Stimulated activated CD8-positive, alpha-beta memory T cell treated with anti-CD3 and anti-CD28 coated beads, Interleukin-12 subunit alpha, Interleukin-12 subunit beta, amount 100 ng/mL, for 24 hours (primary cell): ENCODE measurements around the gene NCBP3.
"Not testable (repeated sequence)": the region's sequence is repeated elsewhere in the genome, so short reads cannot be mapped to it uniquely, and the experiment has no call there.

Experiments used
- DNase-seq: peaks from one replicate; pipeline ENCODE4 v3.0.0-alpha.2; 2020; ENCODE audit errors: extremely low read depth

Gene NCBP3

GRCh38 chr17:3848229-3848835 lies 2.3 kb upstream of the NCBP3 start:
- no peak for DNase-seq

GRCh38 chr17:3847165-3847670 lies 1.2 kb upstream of the NCBP3 start:
- DNase-seq, result no peak

- no peak for DNase-seq
Measured at GRCh38 chr17:3846437-3847164, 555 bp upstream of the NCBP3 start.

DNA sequence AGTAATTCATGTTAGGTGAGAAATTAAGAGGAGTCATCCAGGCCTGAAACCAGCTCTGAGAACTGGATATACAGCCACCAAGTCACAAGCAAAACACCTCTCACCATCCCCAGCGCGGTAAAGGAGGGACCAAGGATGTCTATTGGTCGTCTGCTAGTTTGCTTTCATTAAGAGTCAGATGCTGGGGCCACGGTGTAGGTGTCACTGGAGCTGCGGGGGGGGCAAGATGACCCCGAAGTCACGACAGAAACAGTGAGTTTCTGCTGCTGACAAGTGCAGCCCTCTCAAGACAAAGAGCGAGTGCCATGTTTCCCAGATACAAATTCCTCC lies 790 bp downstream of the NCBP3 start:
- DNase-seq, result peak; percentile 7

DNA sequence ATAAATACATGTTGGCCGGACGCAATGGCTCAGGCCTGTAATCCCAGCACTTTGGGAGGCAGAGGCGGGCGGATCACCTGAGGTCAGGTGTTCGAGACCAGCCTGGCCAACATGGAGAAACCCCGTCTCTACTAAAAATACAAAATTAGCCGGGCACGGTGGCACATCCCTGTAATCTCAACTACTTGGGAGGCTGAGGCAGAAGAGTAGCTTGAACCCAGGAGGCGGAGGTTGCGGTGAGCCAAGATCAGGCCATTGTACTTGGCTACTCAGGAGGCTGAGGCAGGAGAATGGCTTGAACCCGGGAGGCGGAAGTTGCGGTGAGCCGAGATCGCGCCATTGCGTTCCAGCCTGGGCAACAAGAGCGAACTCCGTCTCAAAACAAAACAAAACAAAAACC lies 1.5 kb downstream of the NCBP3 start:
- not testable (repeated sequence) for DNase-seq

GRCh38 chr17:3843935-3844516 lies 2.0 kb downstream of the NCBP3 start:
- DNase-seq, result peak; percentile 3

DNA sequence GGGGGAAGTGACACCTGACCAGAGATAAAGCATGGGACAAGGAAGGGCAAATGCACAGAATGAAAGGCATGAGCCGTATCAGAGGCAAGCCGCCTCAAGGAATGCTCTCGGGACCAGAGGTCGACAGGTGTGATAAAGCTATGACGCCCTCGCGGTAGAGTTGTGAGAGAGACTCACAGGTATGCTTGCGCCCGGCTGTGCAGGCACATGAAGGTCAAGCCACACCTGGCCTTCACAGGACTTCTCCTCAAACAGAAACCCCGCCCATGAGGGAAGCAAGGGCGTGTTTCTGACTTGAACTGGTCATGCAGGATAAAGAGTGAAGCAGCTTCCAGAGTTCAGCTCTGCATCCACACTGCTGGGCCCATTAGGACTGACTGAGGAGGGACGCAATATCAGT lies 7.8 kb downstream of the NCBP3 start:
- DNase-seq, result no peak

DNA sequence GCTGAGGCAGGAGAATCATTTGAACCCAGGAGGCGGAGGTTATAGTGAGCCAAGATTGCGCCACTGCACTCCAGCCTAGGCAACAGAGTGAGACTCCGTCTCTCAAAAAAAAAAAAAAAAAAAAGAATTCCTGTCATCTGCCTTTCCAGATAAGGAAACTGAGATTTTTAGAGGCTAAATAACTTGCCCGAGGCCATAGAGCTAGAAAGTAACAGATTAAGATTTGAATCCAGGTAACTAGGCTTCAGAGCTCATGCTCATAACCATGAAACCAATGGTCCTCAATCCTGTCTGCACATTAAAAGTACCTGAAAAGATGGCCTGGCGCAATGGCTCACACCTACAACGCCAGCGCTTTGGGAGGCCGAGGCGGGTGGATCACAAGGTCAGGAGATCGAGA lies 9.5 kb downstream of the NCBP3 start:
- no peak for DNase-seq

GRCh38 chr17:3835410-3836229 lies 10.4 kb downstream of the NCBP3 start:
- DNase-seq, result no peak

DNA sequence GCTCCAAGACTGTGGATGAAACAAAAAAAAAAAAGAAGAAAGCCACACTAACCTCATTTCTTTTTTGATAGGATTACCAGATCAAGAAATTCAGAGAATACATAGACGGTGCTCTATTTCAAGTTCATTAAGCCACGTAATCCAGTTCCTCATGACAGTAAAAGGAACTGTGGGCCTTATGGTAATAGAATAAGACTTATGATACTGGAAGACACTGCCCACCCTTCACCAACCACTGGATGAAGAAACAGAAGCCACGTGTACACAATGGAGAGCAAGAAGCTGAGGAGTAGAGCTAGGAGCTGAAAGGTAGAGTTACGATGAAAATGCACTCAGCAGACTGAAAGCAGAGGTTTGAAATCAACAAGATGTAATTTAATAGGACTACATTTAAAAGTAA lies 11.2 kb downstream of the NCBP3 start:
- DNase-seq, result no peak

GRCh38 chr17:3828852-3829232 lies 17.2 kb downstream of the NCBP3 start:
- no peak for DNase-seq

DNA sequence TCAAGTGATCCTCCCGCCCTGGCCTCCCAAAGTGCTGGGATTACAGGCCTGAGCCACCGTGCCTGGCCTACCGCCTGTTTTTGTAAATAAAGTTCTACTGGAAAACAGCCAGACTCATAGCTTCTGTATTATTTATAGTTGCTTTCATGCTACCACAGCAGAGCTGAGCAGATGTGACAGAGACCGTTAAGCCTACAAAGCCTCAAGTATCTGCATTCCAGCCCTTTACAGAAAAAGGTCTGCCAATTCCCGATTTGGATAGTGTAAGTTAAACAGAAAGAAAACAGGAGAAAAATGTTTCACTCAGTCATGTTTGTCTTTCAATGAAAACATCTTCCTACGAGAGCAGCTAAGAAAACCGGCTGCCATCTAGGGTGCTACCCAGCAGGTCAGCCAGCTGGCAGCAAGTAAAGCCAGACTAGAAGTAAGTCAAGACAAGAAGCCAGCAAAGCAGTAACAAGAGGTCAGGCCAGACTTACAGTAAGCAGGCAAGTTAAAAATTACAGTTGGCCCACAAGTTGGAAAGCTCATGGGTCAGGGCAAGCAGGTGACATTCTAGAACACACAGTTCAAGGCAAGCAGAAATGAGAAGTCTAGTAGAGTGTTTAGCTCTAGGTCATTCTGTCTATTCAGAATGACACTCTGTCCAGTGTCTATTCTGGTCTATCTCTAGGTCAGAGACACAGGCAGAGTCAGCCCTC lies 17.7 kb downstream of the NCBP3 start:
- DNase-seq, result no peak

GRCh38 chr17:3827124-3827773 lies 18.8 kb downstream of the NCBP3 start:
- DNase-seq, result peak; percentile 41

GRCh38 chr17:3826191-3826590 lies 19.9 kb downstream of the NCBP3 start:
- no peak for DNase-seq

DNA sequence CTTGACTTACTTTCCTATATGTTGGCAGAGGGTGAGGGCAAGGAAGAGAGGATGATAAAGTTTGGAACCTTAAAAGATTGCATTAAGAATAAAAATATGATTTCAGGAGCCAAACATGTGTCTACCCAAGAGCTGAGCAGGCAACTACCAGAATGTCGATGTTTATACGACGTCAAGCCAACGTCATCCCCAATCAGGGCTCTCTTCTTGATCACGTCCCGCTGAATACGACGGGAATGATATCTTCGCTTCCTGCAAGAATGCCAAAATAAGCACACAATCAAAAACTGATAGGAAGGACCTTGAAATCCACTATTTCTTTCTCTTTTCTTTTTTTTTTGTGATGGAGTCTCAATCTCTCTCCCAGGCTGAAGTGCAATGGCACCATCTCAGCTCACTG lies 24.9 kb downstream of the NCBP3 start:
- no peak for DNase-seq

DNA sequence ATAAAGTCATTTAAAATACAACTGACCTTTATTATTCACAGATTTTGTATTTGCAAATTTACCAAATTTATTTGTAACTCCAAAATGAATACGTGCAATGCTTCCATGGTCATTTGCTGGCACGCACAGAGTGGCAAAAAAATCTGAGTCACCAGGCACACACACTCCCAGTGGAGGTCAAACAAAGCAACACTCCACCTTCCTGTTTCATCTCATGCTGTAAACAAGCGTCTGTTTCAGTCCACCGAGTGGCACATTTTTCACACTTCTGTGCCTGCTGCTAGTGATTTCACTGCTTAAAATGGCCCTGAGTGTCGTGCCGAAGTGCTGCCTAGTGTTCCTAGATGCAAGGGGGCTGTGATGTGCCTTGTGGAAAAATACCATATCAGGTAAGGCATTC lies 27.3 kb downstream of the NCBP3 start:
- no peak for DNase-seq

- no peak for DNase-seq
Measured at GRCh38 chr17:3817851-3818605, 28.0 kb downstream of the NCBP3 start.

GRCh38 chr17:3815925-3816324 lies 30.1 kb downstream of the NCBP3 start:
- no peak for DNase-seq

GRCh38 chr17:3815122-3815521 lies 30.9 kb downstream of the NCBP3 start:
- no peak for DNase-seq

DNA sequence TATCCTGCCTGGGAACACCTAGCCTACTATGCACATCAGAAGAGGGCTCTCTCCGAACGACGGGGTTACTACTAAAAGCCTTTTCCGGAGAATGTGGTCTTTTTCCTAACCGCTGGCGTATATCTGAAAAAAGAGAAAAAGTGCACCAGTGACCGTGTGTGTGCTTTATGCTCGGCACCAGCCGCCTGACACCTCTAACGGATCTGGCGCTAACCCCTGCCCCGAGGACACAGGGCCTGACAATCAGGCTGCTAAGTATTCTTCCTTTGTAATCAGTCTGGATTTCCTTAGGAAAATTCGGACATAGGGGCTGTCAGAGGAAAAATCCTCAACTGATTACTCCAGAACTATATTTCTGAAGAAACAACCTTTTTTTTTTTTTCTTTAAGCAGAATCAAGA lies 31.7 kb downstream of the NCBP3 start:
- DNase-seq, result no peak

- DNase-seq, result no peak
Measured at GRCh38 chr17:3813171-3813570, 32.9 kb downstream of the NCBP3 start.
